HCT116 (cell line): ENCODE measurements around the gene TPO.

Source experiments
- CBX3 ChIP-seq: IDR thresholded peaks from 2 replicates; pipeline ENCODE4 v1.6.1; 2012; ENCODE audit warnings: low read depth
- CEBPB ChIP-seq: IDR thresholded peaks from 2 replicates; pipeline ENCODE4 v1.6.1; 2012; ENCODE audit warnings: low read depth
- EGR1 ChIP-seq: IDR thresholded peaks from 2 replicates; pipeline ENCODE4 v1.6.1; 2012; ENCODE audit warnings: low read depth
- EZH2 ChIP-seq: fragments of 200-600 bp; sonication (generic); IDR thresholded peaks from 2 replicates; pipeline ENCODE4 v1.6.1; 2017; ENCODE audit warnings: antibody characterized with exemption, mixed run types
- EZH2phosphoT487 ChIP-seq: fragments of 200-600 bp; IDR thresholded peaks from 2 replicates; pipeline ENCODE4 v1.6.1; 2018; ENCODE audit warnings: antibody characterized with exemption, borderline replicate concordance
- JUND ChIP-seq: IDR thresholded peaks from 2 replicates; pipeline ENCODE4 v1.6.1; 2012
- MAX ChIP-seq: IDR thresholded peaks from 2 replicates; pipeline ENCODE4 v1.6.1; 2012
- POLR2A ChIP-seq: IDR thresholded peaks from 2 replicates; pipeline ENCODE4 v1.7.0; 2011; ENCODE audit warnings: borderline replicate concordance; ENCODE audit not compliant: insufficient read depth, insufficient read length; ENCODE audit errors: extremely low read depth
- RAD21 ChIP-seq: IDR thresholded peaks from 2 replicates; pipeline ENCODE4 v1.6.1; 2012; ENCODE audit warnings: low read depth, mild to moderate bottlenecking
- SP1 ChIP-seq: IDR thresholded peaks from 2 replicates; pipeline ENCODE4 v1.6.1; 2012; ENCODE audit warnings: low read depth
- TCF7L2 ChIP-seq: IDR thresholded peaks from 2 replicates; pipeline ENCODE4 v1.7.0; 2011; ENCODE audit warnings: borderline replicate concordance, inconsistent platforms; ENCODE audit not compliant: insufficient read depth, insufficient read length; ENCODE audit errors: extremely low read depth
- ZBTB33 ChIP-seq: IDR thresholded peaks from 2 replicates; pipeline ENCODE4 v1.6.1; 2011; ENCODE audit warnings: mild to moderate bottlenecking, low read length, moderate library complexity; ENCODE audit not compliant: insufficient replicate concordance; ENCODE audit errors: extremely low read depth
- TF ChIP-seq, protein P1 (sequence below), 3 experiments: fragments of 200-600 bp in 1 of 3; sonication (generic) in 1 of 3; IDR thresholded peaks in 2 of 3; conservative IDR thresholded peaks in 1 of 3; 2 replicates each; pipeline ENCODE4 v1.5.1; 2012 to 2017; ENCODE audit warnings: low read depth in 2 of 3, low read length in 2 of 3, antibody characterized with exemption in 1 of 3, borderline replicate concordance in 1 of 3, control low read depth in 1 of 3, mild to moderate bottlenecking in 1 of 3, mixed read lengths in 1 of 3, mixed run types in 1 of 3, moderate library complexity in 1 of 3; ENCODE audit not compliant: insufficient read depth in 1 of 3
- TF ChIP-seq, protein P2 (sequence below): IDR thresholded peaks from 2 replicates; pipeline ENCODE4 v1.6.1; 2012; ENCODE audit warnings: low read depth

- TF ChIP-seq, protein P1, sequence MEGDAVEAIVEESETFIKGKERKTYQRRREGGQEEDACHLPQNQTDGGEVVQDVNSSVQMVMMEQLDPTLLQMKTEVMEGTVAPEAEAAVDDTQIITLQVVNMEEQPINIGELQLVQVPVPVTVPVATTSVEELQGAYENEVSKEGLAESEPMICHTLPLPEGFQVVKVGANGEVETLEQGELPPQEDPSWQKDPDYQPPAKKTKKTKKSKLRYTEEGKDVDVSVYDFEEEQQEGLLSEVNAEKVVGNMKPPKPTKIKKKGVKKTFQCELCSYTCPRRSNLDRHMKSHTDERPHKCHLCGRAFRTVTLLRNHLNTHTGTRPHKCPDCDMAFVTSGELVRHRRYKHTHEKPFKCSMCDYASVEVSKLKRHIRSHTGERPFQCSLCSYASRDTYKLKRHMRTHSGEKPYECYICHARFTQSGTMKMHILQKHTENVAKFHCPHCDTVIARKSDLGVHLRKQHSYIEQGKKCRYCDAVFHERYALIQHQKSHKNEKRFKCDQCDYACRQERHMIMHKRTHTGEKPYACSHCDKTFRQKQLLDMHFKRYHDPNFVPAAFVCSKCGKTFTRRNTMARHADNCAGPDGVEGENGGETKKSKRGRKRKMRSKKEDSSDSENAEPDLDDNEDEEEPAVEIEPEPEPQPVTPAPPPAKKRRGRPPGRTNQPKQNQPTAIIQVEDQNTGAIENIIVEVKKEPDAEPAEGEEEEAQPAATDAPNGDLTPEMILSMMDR (IDR thresholded peaks at IDR 0.05 in 2 of 3, conservative IDR thresholded peaks at IDR 0.05 in 1 of 3; ENCODE audit: borderline replicate concordance in 1 of 3, insufficient read depth in 1 of 3, low read depth in 2 of 3, low read length in 2 of 3), result no peak
- TF ChIP-seq CEBPB, result no peak
- no peak for TF ChIP-seq POLR2A
- no peak for TF ChIP-seq CBX3
- no peak for TF ChIP-seq SP1
- TF ChIP-seq EZH2, result no peak
- no peak for TF ChIP-seq RAD21
- no peak for TF ChIP-seq EGR1
- TF ChIP-seq TCF7L2, result no peak
- TF ChIP-seq JUND, result no peak
- TF ChIP-seq MAX, result no peak
- TF ChIP-seq, protein P2, sequence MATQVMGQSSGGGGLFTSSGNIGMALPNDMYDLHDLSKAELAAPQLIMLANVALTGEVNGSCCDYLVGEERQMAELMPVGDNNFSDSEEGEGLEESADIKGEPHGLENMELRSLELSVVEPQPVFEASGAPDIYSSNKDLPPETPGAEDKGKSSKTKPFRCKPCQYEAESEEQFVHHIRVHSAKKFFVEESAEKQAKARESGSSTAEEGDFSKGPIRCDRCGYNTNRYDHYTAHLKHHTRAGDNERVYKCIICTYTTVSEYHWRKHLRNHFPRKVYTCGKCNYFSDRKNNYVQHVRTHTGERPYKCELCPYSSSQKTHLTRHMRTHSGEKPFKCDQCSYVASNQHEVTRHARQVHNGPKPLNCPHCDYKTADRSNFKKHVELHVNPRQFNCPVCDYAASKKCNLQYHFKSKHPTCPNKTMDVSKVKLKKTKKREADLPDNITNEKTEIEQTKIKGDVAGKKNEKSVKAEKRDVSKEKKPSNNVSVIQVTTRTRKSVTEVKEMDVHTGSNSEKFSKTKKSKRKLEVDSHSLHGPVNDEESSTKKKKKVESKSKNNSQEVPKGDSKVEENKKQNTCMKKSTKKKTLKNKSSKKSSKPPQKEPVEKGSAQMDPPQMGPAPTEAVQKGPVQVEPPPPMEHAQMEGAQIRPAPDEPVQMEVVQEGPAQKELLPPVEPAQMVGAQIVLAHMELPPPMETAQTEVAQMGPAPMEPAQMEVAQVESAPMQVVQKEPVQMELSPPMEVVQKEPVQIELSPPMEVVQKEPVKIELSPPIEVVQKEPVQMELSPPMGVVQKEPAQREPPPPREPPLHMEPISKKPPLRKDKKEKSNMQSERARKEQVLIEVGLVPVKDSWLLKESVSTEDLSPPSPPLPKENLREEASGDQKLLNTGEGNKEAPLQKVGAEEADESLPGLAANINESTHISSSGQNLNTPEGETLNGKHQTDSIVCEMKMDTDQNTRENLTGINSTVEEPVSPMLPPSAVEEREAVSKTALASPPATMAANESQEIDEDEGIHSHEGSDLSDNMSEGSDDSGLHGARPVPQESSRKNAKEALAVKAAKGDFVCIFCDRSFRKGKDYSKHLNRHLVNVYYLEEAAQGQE, result no peak
- no peak for TF ChIP-seq EZH2phosphoT487
- no peak for TF ChIP-seq ZBTB33
Measured at GRCh38 chr2:1567556-1568344, 154.5 kb downstream of the TPO start.
